H1 (cell line): ENCODE results near the gene SMARCC2. TPM values are rescaled to one million over a fixed set of nuclear protein-coding genes. Genes with fewer than 3 reads are reported as not detected.

ENCODE experiments used
- CTCF ChIA-PET: fragments of 300-600 bp; sonication (Branson Sonifier 250); formaldehyde crosslinking; loops from one replicate; lab custom pipeline; 2021; ENCODE audit not compliant: partially characterized antibody; lab: Charles Lee
- POLR2A ChIA-PET: fragments of 300-600 bp; sonication (Branson Sonifier 250); formaldehyde crosslinking; loops from one replicate; lab custom pipeline; 2021; ENCODE audit warnings: inconsistent platforms; ENCODE audit not compliant: partially characterized antibody; lab: Charles Lee
- DNase-seq, 2 experiments: peaks; one replicate each; pipeline versions ENCODE4 v3.0.0 to v3.0.0-alpha.2; 2010 to 2022; ENCODE audit warnings: low spot score in 2 of 2, low read depth in 1 of 2, mixed read lengths in 1 of 2
- FAIRE-seq: peaks from 2 replicates; lab custom pipeline; 2011; peaks lifted over from hg19 to GRCh38; lab: Jason Lieb, UNC
- H2AFZ ChIP-seq: 2 replicates; pipeline ENCODE4 v1.8.1; 2012; ENCODE audit warnings: low read length, inconsistent platforms
- H2AK5ac ChIP-seq: 2 replicates; pipeline ENCODE4 v1.6.1; 2013; ENCODE audit warnings: low read depth, low read length
- H2BK120ac ChIP-seq: replicated peaks from 2 replicates; pipeline ENCODE3; 2013; ENCODE audit warnings: low read depth, low read length, inconsistent platforms
- H2BK12ac ChIP-seq: 2 replicates; pipeline ENCODE4 v1.6.1; 2013; ENCODE audit warnings: low read depth, low read length
- H2BK15ac ChIP-seq: 2 replicates; pipeline ENCODE4 v1.6.1; 2013; ENCODE audit warnings: low read length
- H2BK20ac ChIP-seq: 2 replicates; pipeline ENCODE4 v1.6.1; 2013; ENCODE audit warnings: low read length
- H2BK5ac ChIP-seq: 2 replicates; pipeline ENCODE4 v1.6.1; 2013; ENCODE audit warnings: low read depth, low read length
- H3K14ac ChIP-seq: 2 replicates; pipeline ENCODE4 v1.6.1; 2013; ENCODE audit warnings: inconsistent platforms; ENCODE audit not compliant: insufficient read length
- H3K18ac ChIP-seq: 2 replicates; pipeline ENCODE4 v1.6.1; 2013; ENCODE audit warnings: low read length; ENCODE audit errors: extremely low read depth
- H3K23ac ChIP-seq: 2 replicates; pipeline ENCODE4 v1.6.1; 2013; ENCODE audit warnings: inconsistent platforms; ENCODE audit not compliant: insufficient read length
- H3K23me2 ChIP-seq: 2 replicates; pipeline ENCODE4 v1.6.1; 2013; ENCODE audit warnings: low read depth, low read length
- H3K27ac ChIP-seq: 2 replicates; pipeline ENCODE4 v1.6.1; 2011; ENCODE audit warnings: low read depth, low read length, inconsistent platforms
- H3K27me3 ChIP-seq, 4 experiments: replicated peaks in 1 of 4; 1 replicate in 1 of 4; 2 replicates in 3 of 4; pipeline versions ENCODE4 v1.6.1 to v1.8.1; 2011 to 2013; ENCODE audit warnings: low read length in 3 of 4, mild to moderate bottlenecking in 3 of 4, inconsistent platforms in 2 of 4, mixed read lengths in 2 of 4, moderate library complexity in 1 of 4; ENCODE audit not compliant: control insufficient read depth in 3 of 4, insufficient read depth in 3 of 4; ENCODE audit errors: extremely low read depth in 1 of 4
- H3K36me3 ChIP-seq, 4 experiments: 2 replicates each; pipeline versions ENCODE4 v1.6.1 to v1.8.1; 2011 to 2013; ENCODE audit warnings: mild to moderate bottlenecking in 4 of 4, low read length in 3 of 4, moderate library complexity in 2 of 4, control low read depth in 1 of 4, inconsistent platforms in 1 of 4; ENCODE audit not compliant: insufficient read depth in 4 of 4, control insufficient read depth in 2 of 4
- H3K4ac ChIP-seq: replicated peaks from 2 replicates; pipeline ENCODE3; 2013; ENCODE audit warnings: low read length, low read depth, mixed read lengths, inconsistent platforms; ENCODE audit not compliant: insufficient read length
- H3K4me1 ChIP-seq, 4 experiments: replicated peaks in 1 of 4; 1 replicate in 1 of 4; 2 replicates in 3 of 4; pipeline versions ENCODE4 v1.6.1 to v1.8.1; 2011 to 2013; ENCODE audit warnings: low read length in 3 of 4, inconsistent platforms in 2 of 4, mixed read lengths in 1 of 4; ENCODE audit not compliant: insufficient read depth in 4 of 4, control insufficient read depth in 3 of 4
- H3K4me2 ChIP-seq, 2 experiments: 2 replicates each; pipeline versions ENCODE4 v1.6.1 to v1.8.1; 2011 to 2013; ENCODE audit warnings: low read depth in 2 of 2, low read length in 2 of 2, control low read depth in 1 of 2, inconsistent platforms in 1 of 2, mild to moderate bottlenecking in 1 of 2; ENCODE audit not compliant: insufficient read depth in 1 of 2
- H3K4me3 ChIP-seq, 4 experiments: fragments of 200-600, 300-600 bp in 1 of 4; sonication (generic), shearing (Covaris generic), sonication (Bioruptor Twin) in 1 of 4; 2 replicates each; pipeline versions ENCODE4 v1.5.1 to v1.8.1; 2011 to 2016; ENCODE audit warnings: low read length in 4 of 4, low read depth in 3 of 4, control low read depth in 2 of 4, inconsistent platforms in 2 of 4, mild to moderate bottlenecking in 2 of 4, mixed read lengths in 1 of 4, moderate library complexity in 1 of 4; ENCODE audit not compliant: insufficient read depth in 2 of 4; ENCODE audit errors: extremely low read depth in 1 of 4
- H3K56ac ChIP-seq: replicated peaks from 2 replicates; pipeline ENCODE3; 2013; ENCODE audit warnings: low read depth, mild to moderate bottlenecking, mixed read lengths, low read length, inconsistent platforms; ENCODE audit not compliant: insufficient read length
- H3K79me1 ChIP-seq: 2 replicates; pipeline ENCODE4 v1.6.1; 2013; ENCODE audit warnings: low read depth, low read length, control low read depth
- H3K79me2 ChIP-seq, 2 experiments: 2 replicates each; pipeline versions ENCODE4 v1.6.1 to v1.8.1; 2012 to 2013; ENCODE audit warnings: low read length in 2 of 2, mild to moderate bottlenecking in 2 of 2, inconsistent platforms in 1 of 2; ENCODE audit not compliant: insufficient read depth in 2 of 2, control insufficient read depth in 1 of 2
- H3K9ac ChIP-seq, 4 experiments: replicated peaks in 1 of 4; 1 replicate in 1 of 4; 2 replicates in 3 of 4; pipeline versions ENCODE4 v1.6.1 to v1.8.1; 2011 to 2013; ENCODE audit warnings: low read depth in 3 of 4, low read length in 3 of 4, control low read depth in 2 of 4, mild to moderate bottlenecking in 2 of 4, moderate library complexity in 2 of 4, inconsistent platforms in 1 of 4; ENCODE audit errors: extremely low read depth in 1 of 4
- H3K9me3 ChIP-seq, 2 experiments: 2 replicates each; pipeline versions ENCODE4 v1.6.1 to v1.8.1; 2012 to 2013; ENCODE audit warnings: mild to moderate bottlenecking in 2 of 2, moderate library complexity in 2 of 2, control low read depth in 1 of 2, inconsistent platforms in 1 of 2, low read depth in 1 of 2, low read length in 1 of 2, mixed read lengths in 1 of 2; ENCODE audit not compliant: insufficient read depth in 2 of 2
- H4K20me1 ChIP-seq, 2 experiments: replicated peaks in 1 of 2; 2 replicates each; pipeline versions ENCODE3 to v1.8.1; 2011 to 2013; ENCODE audit warnings: inconsistent platforms in 2 of 2, low read length in 2 of 2, mild to moderate bottlenecking in 1 of 2; ENCODE audit not compliant: insufficient read depth in 2 of 2, control insufficient read depth in 1 of 2
- H4K5ac ChIP-seq: 2 replicates; pipeline ENCODE4 v1.6.1; 2013; ENCODE audit warnings: low read length, low read depth, mixed read lengths, inconsistent platforms; ENCODE audit not compliant: insufficient read length
- H4K8ac ChIP-seq: 2 replicates; pipeline ENCODE4 v1.8.0; 2013; ENCODE audit warnings: mild to moderate bottlenecking, moderate library complexity, low read length, inconsistent platforms; ENCODE audit not compliant: insufficient read depth; ENCODE audit errors: extremely low read depth
- H4K91ac ChIP-seq: replicated peaks from 2 replicates; pipeline ENCODE3; 2013; ENCODE audit warnings: low read length, mixed read lengths, inconsistent platforms; ENCODE audit not compliant: insufficient read length
- BACH1 ChIP-seq: IDR thresholded peaks from 2 replicates; pipeline ENCODE4 v1.6.1; 2012; ENCODE audit warnings: low read length, improper control_type of control experiment
- BCL11A ChIP-seq, 2 experiments: IDR thresholded peaks; one replicate each; pipeline ENCODE4 v1.6.1; 2011; ENCODE audit warnings: low read depth in 2 of 2, low read length in 2 of 2, mild to moderate bottlenecking in 2 of 2
- CBX8 ChIP-seq: fragments of 300-800, 300-1000 bp; sonication (generic); IDR thresholded peaks from 2 replicates; pipeline ENCODE4 v1.7.1; 2016; ENCODE audit warnings: low read depth, low read length, borderline replicate concordance
- CEBPB ChIP-seq: IDR thresholded peaks from 2 replicates; pipeline ENCODE4 v1.6.1; 2012; ENCODE audit warnings: low read depth, low read length
- CHD1 ChIP-seq: IDR thresholded peaks from 2 replicates; pipeline ENCODE4 v1.6.1; 2012; ENCODE audit warnings: low read depth, low read length, improper control_type of control experiment
- EP300 ChIP-seq, 2 experiments: IDR thresholded peaks; 1 replicate in 1 of 2; 2 replicates in 1 of 2; pipeline ENCODE4 v1.6.1; 2011 to 2012; ENCODE audit warnings: low read depth in 2 of 2, low read length in 2 of 2, mild to moderate bottlenecking in 2 of 2, borderline replicate concordance in 1 of 2, inconsistent platforms in 1 of 2, moderate library complexity in 1 of 2
- JUN ChIP-seq: IDR thresholded peaks from 2 replicates; pipeline ENCODE4 v1.6.1; 2011; ENCODE audit warnings: low read depth, mild to moderate bottlenecking, improper control_type of control experiment, low read length
- MAX ChIP-seq: IDR thresholded peaks from 2 replicates; pipeline ENCODE4 v1.6.1; 2012; ENCODE audit warnings: inconsistent platforms
- NRF1 ChIP-seq: IDR thresholded peaks from 2 replicates; pipeline ENCODE4 v1.6.1; 2011; ENCODE audit warnings: mild to moderate bottlenecking, low read depth, low read length, improper control_type of control experiment
- PHF8 ChIP-seq: fragments of 200-600 bp; sonication (generic); conservative IDR thresholded peaks from 2 replicates; pipeline ENCODE4 v1.7.1; 2012; ENCODE audit warnings: low read depth, mild to moderate bottlenecking, inconsistent platforms, low read length, moderate library complexity
- POLR2A ChIP-seq, 2 experiments: IDR thresholded peaks; 1 replicate in 1 of 2; 2 replicates in 1 of 2; pipeline ENCODE4 v1.6.1; 2011; ENCODE audit warnings: low read depth in 2 of 2, low read length in 2 of 2, mild to moderate bottlenecking in 2 of 2; ENCODE audit errors: control extremely low read depth in 1 of 2
- RXRA ChIP-seq: IDR thresholded peaks from 2 replicates; pipeline ENCODE4 v1.6.1; 2011; ENCODE audit warnings: low read depth, mild to moderate bottlenecking, low read length, moderate library complexity; ENCODE audit not compliant: insufficient read depth
- SP1 ChIP-seq: IDR thresholded peaks from 2 replicates; pipeline ENCODE4 v1.6.1; 2011; ENCODE audit warnings: low read depth, low read length
- SP4 ChIP-seq: IDR thresholded peaks from 2 replicates; pipeline ENCODE4 v1.6.1; 2012; ENCODE audit warnings: low read length, inconsistent platforms
- SUZ12 ChIP-seq: fragments of 200-600 bp; sonication (generic); IDR thresholded peaks from 2 replicates; pipeline ENCODE4 v1.6.1; 2012; ENCODE audit warnings: mild to moderate bottlenecking, inconsistent platforms, low read length, moderate library complexity, mixed read lengths
- WGBS, 2 experiments: shearing (Covaris generic) in 1 of 2; methylation state at CpG; one replicate each; pipeline versions ENCODE4 v1.1.6 to v1.1.7; 2013 to 2015; ENCODE audit warnings: low lambda C conversion rate in 2 of 2, mixed read lengths in 2 of 2, inconsistent platforms in 1 of 2, low coverage in 1 of 2, missing lambda C conversion rate in 1 of 2; ENCODE audit not compliant: insufficient replicate concordance in 2 of 2, insufficient coverage in 1 of 2, insufficient read length in 1 of 2; ENCODE audit errors: extremely low coverage in 1 of 2, missing lambda C conversion rate in 1 of 2; 5-methylcytosine and 5-hydroxymethylcytosine counted together
- polyA plus RNA-seq, 7 experiments: library from polyadenylated mRNA; depleted of rRNA in 3 of 7; stranded (reverse) in 5 of 7; unstranded in 2 of 7; fragments of >200 nt in 5 of 7; fragments of 200-250 nt in 2 of 7; gene quantifications; 1 replicate in 5 of 7; 2 replicates in 1 of 7; 4 replicates in 1 of 7; pipeline versions ENCODE4 v1.2.1 to v1.2.3, GENCODE V29; 2011 to 2013; ENCODE audit warnings: missing spikeins in 2 of 7, mixed read lengths in 2 of 7
- total RNA-seq: library from RNA; stranded (reverse); fragmentation: NEBNext Ultra II Directional; extraction: Animal tissue kit (Norgen Biotek cat#: 25700); gene quantifications from 2 replicates; pipeline ENCODE4 v1.2.1, GENCODE V29; 2021

SMARCC2 gene
- total and polyA plus RNA-seq, 2 of the 8 experiments (the other 6 are each of a cell fraction or from before 2014, with no cell fraction given): 33.9 to 78.5 TPM

DNA sequence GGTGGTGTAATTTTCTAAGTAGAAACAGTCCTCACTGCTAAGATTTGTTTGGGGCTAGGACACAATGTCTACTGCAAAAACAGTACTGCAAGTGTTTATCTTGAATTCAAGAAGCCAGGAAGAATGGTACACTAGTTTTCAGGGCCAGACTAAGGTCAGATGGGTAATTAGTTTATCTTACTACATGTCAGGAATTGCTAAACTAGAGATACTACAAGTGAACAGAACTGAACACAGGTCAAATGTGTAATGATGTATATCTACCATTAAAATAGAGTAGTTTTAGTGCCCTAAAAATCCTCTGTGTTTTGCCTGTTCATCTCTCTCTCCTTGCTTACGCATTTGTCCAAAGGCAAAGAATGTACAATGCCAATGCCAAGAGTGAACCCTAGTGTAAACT, 75.2 kb downstream of the SMARCC2 start:
- no peak overlapping the region for H2BK15ac ChIP-seq
- H3K18ac ChIP-seq: no peak overlapping the region
- no peak overlapping the region for H2BK120ac ChIP-seq
- no peak overlapping the region for H4K91ac ChIP-seq
- no peak overlapping the region for H2BK12ac ChIP-seq
- H3K4me1 ChIP-seq: peaks cover 0 to 5% (median 3%) of the 10 kb centered on the region in 4 experiments; a peak in 4 of 7 replicates
- no peak overlapping the region for H2AK5ac ChIP-seq
- H3K4me2 ChIP-seq: no peak overlapping the region
- DNase-seq (no peak), FAIRE-seq (no peak)
- POLR2A ChIA-PET: interaction anchor here (0.9 to 7.1 kb wide), 6 partner anchors 8 to 140 kb away, joined by 3 to 267 read pairs (median 20); partner anchors contain the start of genes ERBB3 and PA2G4
- no peaks in the 10 kb centered on the region for H3K79me1 ChIP-seq
- H3K14ac ChIP-seq: no peak overlapping the region
- H3K9me3 ChIP-seq: no peaks in the 10 kb centered on the region
- 100% methylated on average over 1 of the region's 1 CpG; no CpG with 5 or more reads in 1 of the 2 experiments for WGBS, 2 experiments
- CTCF ChIA-PET: interaction anchor here (0.6 kb wide), 1 partner anchor 58 kb away, joined by 3 read pairs; no protein-coding TSS in a partner anchor
- peaks cover 30 to 52% (median 46%) of the 10 kb centered on the region in 4 experiments for H3K36me3 ChIP-seq
- no peak overlapping the region for H3K23ac ChIP-seq
- H4K8ac ChIP-seq: no peak overlapping the region
- H3K79me2 ChIP-seq: peaks cover 3 to 13% of the 10 kb centered on the region in 2 experiments; a peak in 3 of 4 replicates
- H4K20me1 ChIP-seq: no peaks in the 10 kb centered on the region
- H3K9ac ChIP-seq: no peak overlapping the region
- H3K27me3 ChIP-seq: no peaks in the 10 kb centered on the region
- H2BK20ac ChIP-seq: no peak overlapping the region
- H3K4me3 ChIP-seq: no peak overlapping the region
- peaks cover 10% of the 10 kb centered on the region for H3K23me2 ChIP-seq
- no peak overlapping the region for H3K27ac ChIP-seq
- no peak overlapping the region for H4K5ac ChIP-seq
- H3K4ac ChIP-seq: no peak overlapping the region
- H3K56ac ChIP-seq: no peak overlapping the region
- no peak overlapping the region for H2BK5ac ChIP-seq
- no peak overlapping the region for H2AFZ ChIP-seq
- TF ChIP-seq JUN (no peak), BACH1 (no peak), CEBPB (no peak), CHD1 (no peak), POLR2A (IDR thresholded peaks at IDR 0.05; ENCODE audit: control extremely low read depth in 1 of 2, low read depth in 2 of 2, low read length in 2 of 2) (no peak), SP1 (no peak), BCL11A (IDR thresholded peaks at IDR 0.05; ENCODE audit: low read depth in 2 of 2, low read length in 2 of 2) (no peak), PHF8 (no peak), SP4 (no peak), MAX (no peak), SUZ12 (no peak), EP300 (IDR thresholded peaks at IDR 0.05; ENCODE audit: borderline replicate concordance in 1 of 2, low read depth in 2 of 2, low read length in 2 of 2) (no peak), NRF1 (no peak), RXRA (no peak), CBX8 (no peak)
